GM10266 (cell line): ENCODE data around the gene NME7.
"Not testable (repeated sequence)": the region's sequence is repeated elsewhere in the genome, so short reads cannot be mapped to it uniquely, and the experiment has no call there.

ENCODE experiments used
- DNase-seq: peaks from one replicate; pipeline ENCODE4 v3.0.0; 2012; ENCODE audit errors: extremely low spot score
- CTCF ChIP-seq: IDR thresholded peaks from 2 replicates; pipeline ENCODE4 v1.5.1; 2012; ENCODE audit warnings: mild to moderate bottlenecking, low read depth; ENCODE audit not compliant: control insufficient read depth, insufficient read depth; ENCODE audit errors: missing control alignments

NME7 gene

GRCh38 chr1:169300854-169301253, 66.7 kb downstream of the NME7 start:
- DNase-seq, result no peak

DNA sequence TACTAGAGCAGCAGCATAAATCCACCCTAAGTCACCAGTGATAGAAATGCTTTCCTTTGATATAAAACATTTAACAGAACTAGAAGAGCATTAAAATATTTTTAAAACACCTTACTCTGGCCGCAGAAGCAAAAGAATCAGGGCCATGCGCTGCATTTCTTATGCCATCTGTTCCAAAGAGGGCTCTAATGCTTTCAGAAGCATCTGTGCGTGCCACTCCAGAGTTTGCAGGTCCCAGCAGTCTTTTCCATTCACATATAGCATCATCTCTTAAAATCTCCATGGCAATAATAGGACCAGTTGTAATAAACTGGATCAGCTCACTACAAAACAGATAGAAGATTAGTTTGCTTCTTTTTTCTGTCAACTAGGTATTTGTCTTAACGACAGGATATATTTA, 69.2 kb downstream of the NME7 start:
- TF ChIP-seq CTCF, result no peak
- DNase-seq, result no peak

More at GRCh38 chr1:169300854-169301253, 66.7 kb downstream of the NME7 start:
- TF ChIP-seq CTCF, result no peak

DNA sequence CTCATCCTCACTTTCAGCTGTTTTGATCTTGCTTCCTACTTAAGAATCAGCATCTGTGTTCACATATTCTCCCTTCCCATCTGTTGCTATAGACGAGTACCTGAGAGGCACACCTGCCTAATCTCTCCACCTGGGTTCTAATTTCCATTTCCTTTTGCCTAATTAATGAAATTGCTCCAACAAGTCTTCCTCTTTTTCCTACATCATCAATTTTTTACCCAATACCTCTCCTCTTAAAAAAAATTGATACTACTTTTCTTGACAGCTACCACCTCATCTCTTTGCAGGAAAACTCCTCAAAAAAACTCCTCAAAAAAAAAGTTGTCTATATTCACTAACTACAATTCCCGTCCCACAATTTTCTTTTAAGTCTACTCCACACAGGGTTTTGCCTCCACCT, 71.8 kb downstream of the NME7 start:
- no peak for DNase-seq
- no peak for TF ChIP-seq CTCF

DNA sequence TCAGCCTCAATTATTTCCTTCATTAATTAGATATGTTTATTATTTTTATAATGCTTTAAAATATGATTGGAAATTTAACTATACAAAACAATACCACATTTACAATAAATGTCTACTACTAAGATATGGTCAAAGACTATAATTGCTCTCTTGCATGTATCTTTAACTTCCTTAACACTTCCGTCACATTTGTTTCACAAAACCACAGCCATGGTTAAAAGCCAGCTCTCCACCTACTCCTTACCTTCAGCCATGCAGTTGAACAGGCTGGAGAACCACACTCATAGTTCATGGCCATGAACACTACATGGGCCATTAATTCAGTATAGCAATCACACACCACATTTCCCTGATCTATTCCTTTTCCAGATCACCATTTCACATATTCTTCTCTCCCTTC, 72.2 kb downstream of the NME7 start:
- DNase-seq, result no peak
- no peak for TF ChIP-seq CTCF

DNA sequence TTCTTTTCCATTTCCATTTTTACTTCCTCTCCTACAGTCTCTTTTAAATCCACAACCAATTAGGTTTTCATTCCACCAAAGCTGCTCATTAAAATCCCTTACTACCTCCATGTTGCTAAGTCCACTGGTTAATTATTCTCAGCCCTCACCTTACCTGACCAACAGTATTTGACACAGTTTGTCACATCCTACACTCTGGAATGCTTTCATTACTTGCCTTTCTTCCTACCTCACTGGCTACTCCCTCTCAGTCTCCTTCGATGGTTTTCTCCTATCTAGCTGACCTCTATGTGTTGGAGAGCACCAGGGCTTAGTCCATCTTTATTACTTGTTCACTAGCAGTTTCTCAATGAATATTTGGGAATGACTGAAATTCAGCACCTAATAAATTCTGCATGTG, 78.6 kb downstream of the NME7 start:
- DNase-seq, result no peak
- TF ChIP-seq CTCF, result no peak

GRCh38 chr1:169288011-169288414, 79.6 kb downstream of the NME7 start:
- no peak for DNase-seq
- TF ChIP-seq CTCF, result no peak

DNA sequence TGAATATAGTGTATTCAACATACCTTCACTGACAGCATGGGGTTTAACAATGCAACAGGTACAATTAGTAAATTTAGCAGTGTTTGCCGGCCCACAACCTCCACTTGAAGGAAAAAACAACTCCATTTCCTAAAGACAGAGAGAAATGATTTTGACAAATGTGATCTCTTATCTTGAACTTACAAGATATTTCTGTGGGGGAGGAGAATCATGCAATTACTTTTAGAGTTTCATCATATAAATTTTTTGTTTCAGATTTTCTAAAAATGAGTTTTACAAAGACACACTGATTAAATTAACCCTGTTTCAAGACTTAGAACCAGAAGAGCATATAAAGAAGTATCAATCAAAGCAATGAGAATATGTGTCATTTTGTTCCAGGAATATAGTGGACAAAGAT, 80.3 kb downstream of the NME7 start:
- TF ChIP-seq CTCF, result no peak
- no peak for DNase-seq

GRCh38 chr1:169281562-169281961, 86.0 kb downstream of the NME7 start:
- not testable (repeated sequence) for DNase-seq
